Endothelial cell of umbilical vein (primary cell): ENCODE data around the gene HK3. TPM values are rescaled to one million over a fixed set of nuclear protein-coding genes. Genes with fewer than 3 reads are reported as not detected.

Experiments used
- BruUV-seq: library from RNA; stranded (reverse); fragments of 400-500 nt; replicated peaks from 2 replicates; lab custom pipeline; 2021; lab: Mats Ljungman, UMichigan
- CTCF ChIA-PET: fragments of 300-600, 350-600 bp; sonication (Branson Sonifier 250); formaldehyde crosslinking; loops from one replicate; lab custom pipeline; 2021; ENCODE audit warnings: antibody characterized with exemption, inconsistent platforms; lab: Charles Lee
- POLR2A ChIA-PET: fragments of 300-600, 350-600 bp; sonication (Branson Sonifier 250); formaldehyde crosslinking; loops from one replicate; lab custom pipeline; 2021; ENCODE audit warnings: antibody characterized with exemption, inconsistent platforms; lab: Charles Lee
- DNase-seq: peaks from one replicate; pipeline ENCODE4 v3.0.0-alpha.2; 2011; ENCODE audit warnings: low read depth, low spot score
- FAIRE-seq: peaks from 2 replicates; lab custom pipeline; 2011; peaks lifted over from hg19 to GRCh38; lab: Jason Lieb, UNC
- H2AFZ ChIP-seq: 2 replicates; pipeline ENCODE4 v1.6.0; 2012; ENCODE audit warnings: low read depth, low read length, control low read depth, inconsistent platforms
- H3K27ac ChIP-seq: 2 replicates; pipeline ENCODE4 v1.5.1; 2011; ENCODE audit warnings: low read depth, mild to moderate bottlenecking, control low read depth, low read length, moderate library complexity; ENCODE audit not compliant: insufficient read depth
- H3K27me3 ChIP-seq, 2 experiments: 2 replicates each; pipeline versions ENCODE4 v1.6.0 to v1.6.1; 2011; ENCODE audit warnings: low read length in 2 of 2, mixed read lengths in 1 of 2; ENCODE audit not compliant: control insufficient read depth in 2 of 2, insufficient read depth in 2 of 2
- H3K36me3 ChIP-seq, 2 experiments: 2 replicates in 1 of 2; 3 replicates in 1 of 2; pipeline ENCODE4 v1.5.1; 2011; ENCODE audit warnings: low read length in 2 of 2, mild to moderate bottlenecking in 1 of 2, moderate library complexity in 1 of 2; ENCODE audit not compliant: control insufficient read depth in 2 of 2, insufficient read depth in 2 of 2; ENCODE audit errors: extremely low read depth in 1 of 2
- H3K4me1 ChIP-seq: 3 replicates; pipeline ENCODE4 v1.5.1; 2011; ENCODE audit warnings: mild to moderate bottlenecking, low read length; ENCODE audit not compliant: control insufficient read depth, insufficient read depth; ENCODE audit errors: extremely low read depth
- H3K4me2 ChIP-seq: 2 replicates; pipeline ENCODE4 v1.6.1; 2011; ENCODE audit warnings: low read length, control low read depth, mixed read lengths; ENCODE audit not compliant: insufficient read depth
- H3K4me3 ChIP-seq, 3 experiments: fragments of 200-600 bp in 1 of 3; sonication (generic), shearing (Covaris generic) in 1 of 3; replicated peaks in 1 of 3; 2 replicates each; pipeline ENCODE4 v1.5.1; 2011 to 2016; ENCODE audit warnings: control low read depth in 3 of 3, low read length in 3 of 3, mild to moderate bottlenecking in 2 of 3, inconsistent platforms in 1 of 3, low read depth in 1 of 3, moderate library complexity in 1 of 3; ENCODE audit not compliant: insufficient read depth in 1 of 3
- H3K79me2 ChIP-seq: 2 replicates; pipeline ENCODE4 v1.6.0; 2012; ENCODE audit warnings: low read length, inconsistent platforms; ENCODE audit not compliant: control insufficient read depth, insufficient read depth
- H3K9ac ChIP-seq: replicated peaks from 2 replicates; pipeline ENCODE3; 2011; ENCODE audit warnings: low read length, control low read depth; ENCODE audit not compliant: insufficient read depth; ENCODE audit errors: extremely low read depth
- H3K9me1 ChIP-seq: replicated peaks from 3 replicates; pipeline ENCODE4 v1.6.0; 2011; ENCODE audit warnings: mild to moderate bottlenecking, low read length; ENCODE audit not compliant: control insufficient read depth, insufficient read depth; ENCODE audit errors: extremely low read depth
- H3K9me3 ChIP-seq: replicated peaks from 2 replicates; pipeline ENCODE4 v1.5.1; 2012; ENCODE audit warnings: low read length, inconsistent platforms; ENCODE audit not compliant: control insufficient read depth, insufficient read depth
- H4K20me1 ChIP-seq: replicated peaks from 2 replicates; pipeline ENCODE3; 2011; ENCODE audit warnings: mild to moderate bottlenecking, low read length; ENCODE audit not compliant: control insufficient read depth, insufficient read depth; ENCODE audit errors: extremely low read depth
- CTCF ChIP-seq, 2 donors: IDR thresholded peaks; 1 replicate in 1 of 2; 2 replicates in 1 of 2; pipeline ENCODE4 v1.5.1; 2011; ENCODE audit warnings: low read length in 2 of 2, mild to moderate bottlenecking in 2 of 2, moderate library complexity in 2 of 2, control low read depth in 1 of 2, inconsistent platforms in 1 of 2, low read depth in 1 of 2; ENCODE audit not compliant: insufficient read depth in 1 of 2; ENCODE audit errors: extremely low read depth in 1 of 2
- EZH2 ChIP-seq: IDR thresholded peaks from 2 replicates; pipeline ENCODE4 v1.6.1; 2012; ENCODE audit warnings: borderline replicate concordance, low read depth, mild to moderate bottlenecking, moderate library complexity, low read length, inconsistent platforms; ENCODE audit not compliant: severe bottlenecking
- FOS ChIP-seq: IDR thresholded peaks from 2 replicates; pipeline ENCODE4 v1.6.1; 2011; ENCODE audit warnings: mild to moderate bottlenecking, low read length, moderate library complexity, borderline replicate concordance; ENCODE audit not compliant: insufficient read depth
- GATA2 ChIP-seq: IDR thresholded peaks from 2 replicates; pipeline ENCODE4 v1.7.0; 2011; ENCODE audit warnings: low read depth, mild to moderate bottlenecking, moderate library complexity, mixed read lengths, low read length; ENCODE audit not compliant: insufficient read length, insufficient read depth
- JUN ChIP-seq: IDR thresholded peaks from 2 replicates; pipeline ENCODE4 v1.6.1; 2011; ENCODE audit warnings: borderline replicate concordance, low read depth; ENCODE audit not compliant: insufficient read length, insufficient read depth
- MYC ChIP-seq: IDR thresholded peaks from one replicate; pipeline ENCODE4 v1.6.1; 2011; ENCODE audit warnings: mild to moderate bottlenecking, low read depth, low read length
- POLR2A ChIP-seq: IDR thresholded peaks from 2 replicates; pipeline ENCODE4 v1.6.1; 2012; ENCODE audit warnings: low read depth, mild to moderate bottlenecking, control low read depth, low read length
- POLR2AphosphoS5 ChIP-seq: IDR thresholded peaks from 2 replicates; pipeline ENCODE4 v1.6.1; 2012; ENCODE audit warnings: low read depth, mild to moderate bottlenecking, control low read depth, low read length, moderate library complexity; ENCODE audit not compliant: insufficient read depth
- dilution Hi-C: fragments of 300-500 bp; cut with MboI; formaldehyde crosslinking; loops from one replicate; pipeline ENCODE4 v1.15.0; 2019; ENCODE audit warnings: low sequenced_read_pairs; ENCODE audit not compliant: extremely low pct_ligation_motif_present
- intact Hi-C: fragments of 100-400 bp; cut with micrococcal nuclease; formaldehyde crosslinking; loops from one replicate; pipeline ENCODE4 v1.10.0; 2022
- polyA plus RNA-seq, 4 experiments: library from polyadenylated mRNA; depleted of rRNA in 3 of 4; stranded (reverse) in 3 of 4; unstranded in 1 of 4; fragments of >200 nt; gene quantifications; 2 replicates each; pipeline versions ENCODE4 v1.2.1 to v1.2.3, GENCODE V29; 2011 to 2012; ENCODE audit warnings: missing spikeins in 1 of 4
- total RNA-seq: library from RNA; stranded (reverse); gene quantifications from 2 replicates; pipeline ENCODE4 v1.2.3, GENCODE V29; 2021
- TF ChIP-seq, protein P1 (sequence below): IDR thresholded peaks from 2 replicates; pipeline ENCODE4 v1.6.1; 2011; ENCODE audit not compliant: insufficient read depth, insufficient read length

The HK3 gene
- total and polyA plus RNA-seq, 2 donors (not counting 3 experiments of a cell fraction or from before 2014, with no cell fraction given): not detected

DNA sequence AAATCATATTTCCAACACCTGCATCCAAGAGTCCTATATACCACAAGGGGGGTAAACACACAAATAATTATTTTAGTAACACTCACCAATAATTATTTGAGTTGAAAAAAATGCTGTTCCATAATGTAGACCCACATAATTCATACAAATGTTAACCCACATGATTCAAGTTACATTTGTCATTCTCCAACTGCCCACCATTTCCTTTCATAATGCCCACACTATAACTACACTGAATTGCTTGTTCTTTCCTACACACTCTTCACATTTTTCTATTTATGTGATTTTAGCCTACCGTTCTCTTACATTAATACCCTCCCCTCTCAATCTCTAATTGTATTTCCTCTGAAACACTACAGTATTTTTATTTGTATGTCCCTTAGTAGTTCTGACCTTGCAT lies 35.9 kb upstream of the HK3 start:
- CTCF ChIA-PET: no interaction called here
- no peaks in the 10 kb centered on the region for H3K9me3 ChIP-seq
- no peak overlapping the region for H3K27ac ChIP-seq
- dilution Hi-C loops (no loop called here), intact Hi-C loops (no loop called here)
- no peak overlapping the region for H3K4me3 ChIP-seq
- H2AFZ ChIP-seq: no peak overlapping the region
- POLR2A ChIA-PET: no interaction called here
- DNase-seq (no peak), FAIRE-seq (no peak)
- H3K4me2 ChIP-seq: no peak overlapping the region
- no peaks in the 10 kb centered on the region for H3K79me2 ChIP-seq
- no TSS peak for BruUV-seq
- H3K36me3 ChIP-seq: peaks cover 5 to 25% of the 10 kb centered on the region in 2 experiments
- no peak overlapping the region for H3K9ac ChIP-seq
- no peaks in the 10 kb centered on the region for H3K4me1 ChIP-seq
- TF ChIP-seq FOS: no peak
- no peak for TF ChIP-seq MYC
- no peaks in the 10 kb centered on the region for H3K9me1 ChIP-seq
- H4K20me1 ChIP-seq: no peaks in the 10 kb centered on the region
- no peaks in the 10 kb centered on the region for H3K27me3 ChIP-seq

- no peak overlapping the region for H3K9ac ChIP-seq
- H3K4me1 ChIP-seq: no peaks in the 10 kb centered on the region
- H3K27ac ChIP-seq: no peak overlapping the region
- BruUV-seq: no TSS peak
- peaks cover 5 to 25% of the 10 kb centered on the region in 2 experiments for H3K36me3 ChIP-seq
- H2AFZ ChIP-seq: no peak overlapping the region
- POLR2A ChIA-PET: no interaction called here
- intact Hi-C loops: no loop called here
- H4K20me1 ChIP-seq: no peaks in the 10 kb centered on the region
- no peaks in the 10 kb centered on the region for H3K27me3 ChIP-seq
- H3K79me2 ChIP-seq: no peaks in the 10 kb centered on the region
- FAIRE-seq: no peak
- no peak overlapping the region for H3K4me3 ChIP-seq
- CTCF ChIA-PET: no interaction called here
- dilution Hi-C loops: no loop called here
- H3K9me3 ChIP-seq: no peaks in the 10 kb centered on the region
- no peaks in the 10 kb centered on the region for H3K9me1 ChIP-seq
- no peak overlapping the region for H3K4me2 ChIP-seq
- DNase-seq: no peak
- no peak for TF ChIP-seq FOS
- no peak for TF ChIP-seq POLR2AphosphoS5
- no peak for TF ChIP-seq EZH2
- TF ChIP-seq CTCF (IDR thresholded peaks at IDR 0.05; ENCODE audit: extremely low read depth in 1 of 2, insufficient read depth in 1 of 2, low read depth in 1 of 2, low read length in 2 of 2): no peak
- no peak for TF ChIP-seq MYC
- no peak for TF ChIP-seq JUN
- no peak for TF ChIP-seq GATA2
- TF ChIP-seq POLR2A: no peak
- TF ChIP-seq, protein P1, sequence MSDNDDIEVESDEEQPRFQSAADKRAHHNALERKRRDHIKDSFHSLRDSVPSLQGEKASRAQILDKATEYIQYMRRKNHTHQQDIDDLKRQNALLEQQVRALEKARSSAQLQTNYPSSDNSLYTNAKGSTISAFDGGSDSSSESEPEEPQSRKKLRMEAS: no peak
Observed at GRCh38 chr5:176934309-176934930, 35.3 kb upstream of the HK3 start.
